K562 (cell line): ENCODE results near the gene ACKR1. TPM values are rescaled to one million over a fixed set of nuclear protein-coding genes. Genes with fewer than 3 reads are reported as not detected.

Experiments used
- BMI1 ChIP-seq: fragments of 150-350 bp; IDR thresholded peaks from 2 replicates; pipeline ENCODE4 v1.6.1; 2014; ENCODE audit warnings: low read length
- DMBX1 ChIP-seq: fragments of 250-450 bp; sonication (Bioruptor Pico); IDR thresholded peaks from 2 replicates; pipeline ENCODE4 v1.8.0; 2022; ENCODE audit warnings: inconsistent platforms, mild to moderate bottlenecking, moderate library complexity, borderline replicate concordance
- ELF2 ChIP-seq: fragments of 250-450 bp; sonication (Bioruptor Pico); IDR thresholded peaks from 2 replicates; pipeline ENCODE4 v1.5.0; 2021; ENCODE audit warnings: mild to moderate bottlenecking
- ETV5 ChIP-seq: sonication (generic); formaldehyde crosslinking; IDR thresholded peaks from 2 replicates; pipeline ENCODE4 v1.4.0; 2020; ENCODE audit warnings: low read depth, mild to moderate bottlenecking, missing genetic modification reagents
- HBP1 ChIP-seq: fragments of 450-650 bp; formaldehyde crosslinking; IDR thresholded peaks from 2 replicates; pipeline ENCODE4 v1.4.0; 2022; ENCODE audit warnings: missing genetic modification characterization
- JUND ChIP-seq, 2 experiments: IDR thresholded peaks; 2 replicates in 1 of 2; 3 replicates in 1 of 2; pipeline ENCODE4 v1.6.1; 2011; ENCODE audit warnings: borderline replicate concordance in 2 of 2, low read depth in 2 of 2, low read length in 2 of 2, improper control_type of control experiment in 1 of 2, missing biosample characterization in 1 of 2, missing genetic modification characterization in 1 of 2, missing genetic modification reagents in 1 of 2
- NFATC3 ChIP-seq: fragments of 450-650 bp; IDR thresholded peaks from 2 replicates; pipeline ENCODE4 v1.6.1; 2017; ENCODE audit warnings: mild to moderate bottlenecking
- PYGO2 ChIP-seq: fragments of 450-650 bp; IDR thresholded peaks from 2 replicates; pipeline ENCODE4 v1.6.1; 2016; ENCODE audit warnings: mild to moderate bottlenecking, missing genetic modification characterization, moderate library complexity, missing compliant biosample characterization
- RBM39 ChIP-seq: fragments of 200-400 bp; formaldehyde crosslinking; optimal IDR thresholded peaks from 2 replicates; pipeline ENCODE3; 2018; ENCODE audit warnings: low read depth, low read length
- SMARCA4 ChIP-seq: fragments of 450-650 bp; IDR thresholded peaks from 2 replicates; pipeline ENCODE4 v1.6.1; 2016
- USF2 ChIP-seq: sonication (generic); formaldehyde crosslinking; IDR thresholded peaks from 2 replicates; pipeline ENCODE4 v1.5.0; 2020; ENCODE audit warnings: missing genetic modification reagents
- ZNF175 ChIP-seq: fragments of 200-800 bp; sonication (Bioruptor generic); IDR thresholded peaks from 2 replicates; pipeline ENCODE4 v1.6.1; 2016; ENCODE audit warnings: low read depth, mild to moderate bottlenecking, missing genetic modification characterization, missing compliant biosample characterization
- ZNF518B ChIP-seq: fragments of 250-450 bp; sonication (Bioruptor Pico); IDR thresholded peaks from 2 replicates; pipeline ENCODE4 v1.5.0; 2021; ENCODE audit warnings: mild to moderate bottlenecking, moderate library complexity
- polyA plus RNA-seq, 8 experiments: library from polyadenylated mRNA; depleted of rRNA in 4 of 8; stranded (reverse) in 5 of 8; unstranded in 3 of 8; fragments of >200 nt; fragmentation: Nextera tagmentation in 2 of 8; fragmentation: Illumina TruSeq in 1 of 8; extraction: Ambion mirVana in 2 of 8; extraction: Trizol in 1 of 8; gene quantifications; 2 replicates each; pipeline versions ENCODE4 v1.2.1 to v1.2.3, GENCODE V29; 2011 to 2014; ENCODE audit warnings: inconsistent platforms in 1 of 8, missing spikeins in 1 of 8
- total RNA-seq, 7 experiments: library from RNA; depleted of rRNA in 6 of 7; stranded (reverse); fragments of >200 nt in 6 of 7; fragmentation: Illumina TruSeq in 2 of 7; extraction: Trizol in 2 of 7; gene quantifications; 2 replicates each; pipeline versions ENCODE4 v1.2.1 to v1.2.3, GENCODE V29; 2011 to 2021; ENCODE audit warnings: low replicate concordance in 1 of 7
- TF ChIP-seq, protein P1 (sequence below): fragments of 450-650 bp; formaldehyde crosslinking; conservative IDR thresholded peaks from 2 replicates; pipeline ENCODE4 v1.4.0; 2022; ENCODE audit warnings: mild to moderate bottlenecking, missing genetic modification characterization
- TF ChIP-seq, protein P2 (sequence below): sonication (generic); formaldehyde crosslinking; IDR thresholded peaks from 2 replicates; pipeline ENCODE4 v1.8.1; 2022; ENCODE audit warnings: missing genetic modification reagents
- TF ChIP-seq, protein P3 (sequence below): fragments of 250-450 bp; sonication (Bioruptor Pico); IDR thresholded peaks from 2 replicates; pipeline ENCODE4 v1.8.0; 2021; ENCODE audit warnings: moderate library complexity, mild to moderate bottlenecking, inconsistent platforms

ACKR1 gene
- total and polyA plus RNA-seq, 9 of the 15 experiments (the other 6 are each of a cell fraction or from before 2014, with no cell fraction given) = 0.07 to 0.64 (median 0.18) TPM

DNA sequence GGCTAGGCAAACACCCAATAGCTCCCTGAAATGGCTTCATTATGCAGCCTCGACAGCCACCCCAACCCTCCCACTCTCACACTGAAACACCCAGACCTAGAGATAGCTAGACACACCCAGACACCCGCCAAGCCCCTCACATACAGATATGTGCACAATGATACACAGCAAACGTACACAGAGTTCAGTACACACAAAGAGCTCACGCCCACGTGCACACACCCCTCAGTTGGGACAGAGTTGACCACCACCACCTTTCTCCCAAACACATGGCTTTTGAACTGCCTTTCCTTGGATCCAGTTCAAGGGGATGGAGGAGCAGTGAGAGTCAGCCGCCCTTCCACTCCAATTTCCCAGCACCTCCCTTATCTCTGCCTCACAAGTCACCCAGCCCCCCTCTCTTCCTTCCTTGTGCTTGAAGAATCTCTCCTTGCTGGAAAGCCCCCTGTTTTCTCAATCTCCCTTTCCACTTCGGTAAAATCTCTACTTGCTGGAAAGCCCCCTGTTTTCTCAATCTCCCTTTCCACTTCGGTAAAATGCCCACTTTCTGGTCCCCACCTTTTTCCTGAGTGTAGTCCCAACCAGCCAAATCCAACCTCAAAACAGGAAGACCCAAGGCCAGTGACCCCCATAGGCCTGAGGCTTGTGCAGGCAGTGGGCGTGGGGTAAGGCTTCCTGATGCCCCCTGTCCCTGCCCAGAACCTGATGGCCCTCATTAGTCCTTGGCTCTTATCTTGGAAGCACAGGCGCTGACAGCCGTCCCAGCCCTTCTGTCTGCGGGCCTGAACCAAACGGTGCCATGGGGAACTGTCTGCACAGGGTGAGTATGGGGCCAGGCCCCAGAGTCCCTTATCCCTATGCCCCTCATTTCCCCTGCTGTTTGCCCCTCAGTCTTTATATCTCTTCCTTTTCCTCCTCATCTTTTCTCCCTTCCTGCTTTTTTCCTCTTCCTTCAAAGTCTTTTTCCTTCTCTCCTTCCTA is at the start of gene ACKR1 (continued):
- TF ChIP-seq BMI1 = no peak
- TF ChIP-seq USF2 (CRISPR knock-in tag) = no peak
- no peak for TF ChIP-seq NFATC3
- no peak for TF ChIP-seq ZNF518B (CRISPR knock-in tag)
- TF ChIP-seq PYGO2 (tag) = no peak
- TF ChIP-seq DMBX1 (CRISPR knock-in tag) = peak; percentile 50; the same call in 1 of the 2 replicates
- TF ChIP-seq, protein P1, sequence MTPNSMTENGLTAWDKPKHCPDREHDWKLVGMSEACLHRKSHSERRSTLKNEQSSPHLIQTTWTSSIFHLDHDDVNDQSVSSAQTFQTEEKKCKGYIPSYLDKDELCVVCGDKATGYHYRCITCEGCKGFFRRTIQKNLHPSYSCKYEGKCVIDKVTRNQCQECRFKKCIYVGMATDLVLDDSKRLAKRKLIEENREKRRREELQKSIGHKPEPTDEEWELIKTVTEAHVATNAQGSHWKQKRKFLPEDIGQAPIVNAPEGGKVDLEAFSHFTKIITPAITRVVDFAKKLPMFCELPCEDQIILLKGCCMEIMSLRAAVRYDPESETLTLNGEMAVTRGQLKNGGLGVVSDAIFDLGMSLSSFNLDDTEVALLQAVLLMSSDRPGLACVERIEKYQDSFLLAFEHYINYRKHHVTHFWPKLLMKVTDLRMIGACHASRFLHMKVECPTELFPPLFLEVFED = no peak
- peak; percentile 26; the same call in 1 of the 2 replicates for TF ChIP-seq SMARCA4
- TF ChIP-seq RBM39 = no peak
- no peak for TF ChIP-seq ELF2 (CRISPR knock-in tag)
- TF ChIP-seq JUND (IDR thresholded peaks at IDR 0.05; ENCODE audit: borderline replicate concordance, low read depth, low read length) = 0 out of 2 replicates have a peak, but pooled peaks have one; percentile 16
- TF ChIP-seq JUND (tag; IDR thresholded peaks at IDR 0.05; ENCODE audit: borderline replicate concordance, low read depth, low read length) = no peak
- no peak for TF ChIP-seq ETV5 (CRISPR knock-in tag)
- 0 out of 2 replicates have a peak, but pooled peaks have one; percentile 19 for TF ChIP-seq ZNF175 (CRISPR knock-in tag)
- TF ChIP-seq, protein P2, sequence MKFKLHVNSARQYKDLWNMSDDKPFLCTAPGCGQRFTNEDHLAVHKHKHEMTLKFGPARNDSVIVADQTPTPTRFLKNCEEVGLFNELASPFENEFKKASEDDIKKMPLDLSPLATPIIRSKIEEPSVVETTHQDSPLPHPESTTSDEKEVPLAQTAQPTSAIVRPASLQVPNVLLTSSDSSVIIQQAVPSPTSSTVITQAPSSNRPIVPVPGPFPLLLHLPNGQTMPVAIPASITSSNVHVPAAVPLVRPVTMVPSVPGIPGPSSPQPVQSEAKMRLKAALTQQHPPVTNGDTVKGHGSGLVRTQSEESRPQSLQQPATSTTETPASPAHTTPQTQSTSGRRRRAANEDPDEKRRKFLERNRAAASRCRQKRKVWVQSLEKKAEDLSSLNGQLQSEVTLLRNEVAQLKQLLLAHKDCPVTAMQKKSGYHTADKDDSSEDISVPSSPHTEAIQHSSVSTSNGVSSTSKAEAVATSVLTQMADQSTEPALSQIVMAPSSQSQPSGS (CRISPR knock-in tag) = no peak
- TF ChIP-seq HBP1 (CRISPR knock-in tag) = 0 out of 2 replicates have a peak, but pooled peaks have one; percentile 45
- TF ChIP-seq, protein P3, sequence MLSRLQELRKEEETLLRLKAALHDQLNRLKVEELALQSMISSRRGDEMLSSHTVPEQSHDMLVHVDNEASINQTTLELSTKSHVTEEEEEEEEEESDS = no peak
